HG02623 (cell line): Measurements from ENCODE around the gene MSANTD3.
"Not testable (repeated sequence)": the region's sequence is repeated elsewhere in the genome, so short reads cannot be mapped to it uniquely, and the experiment has no call there.

ENCODE experiments used
- ATAC-seq: cut with Tn5 transposase; IDR thresholded peaks from one replicate; pipeline ENCODE4 v1.9.1; 2021; ENCODE audit warnings: moderate library complexity; ENCODE audit not compliant: unreplicated experiment

Gene MSANTD3

GRCh38 chr9:100426530-100427365 lies at the start of gene MSANTD3:
TSS of gene MSANTD3 (plus strand) at chr9:100427143. CDS start at chr9:100441939, 14,796 bp downstream.
- ATAC-seq, result peak; percentile 80

DNA sequence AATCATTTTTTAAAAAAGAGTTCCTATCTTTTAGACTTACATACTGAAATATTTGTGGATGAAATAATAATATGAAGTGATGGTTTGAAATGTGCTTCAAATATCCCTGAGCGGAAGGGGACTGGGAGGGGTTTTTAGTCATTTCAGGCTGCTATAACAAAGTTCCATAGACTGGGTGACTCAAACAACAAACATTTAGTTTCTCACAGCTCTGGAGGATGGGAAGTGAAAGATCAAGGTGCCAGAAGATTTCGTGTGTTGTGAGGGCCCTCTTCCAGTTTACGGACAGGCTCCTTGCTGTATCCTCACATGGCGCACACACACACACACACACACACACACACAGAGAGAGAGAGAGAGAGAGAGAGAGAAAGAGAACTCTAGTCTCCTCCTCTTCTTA lies 47.1 kb upstream of the MSANTD3 start:
- ATAC-seq, result no peak

DNA sequence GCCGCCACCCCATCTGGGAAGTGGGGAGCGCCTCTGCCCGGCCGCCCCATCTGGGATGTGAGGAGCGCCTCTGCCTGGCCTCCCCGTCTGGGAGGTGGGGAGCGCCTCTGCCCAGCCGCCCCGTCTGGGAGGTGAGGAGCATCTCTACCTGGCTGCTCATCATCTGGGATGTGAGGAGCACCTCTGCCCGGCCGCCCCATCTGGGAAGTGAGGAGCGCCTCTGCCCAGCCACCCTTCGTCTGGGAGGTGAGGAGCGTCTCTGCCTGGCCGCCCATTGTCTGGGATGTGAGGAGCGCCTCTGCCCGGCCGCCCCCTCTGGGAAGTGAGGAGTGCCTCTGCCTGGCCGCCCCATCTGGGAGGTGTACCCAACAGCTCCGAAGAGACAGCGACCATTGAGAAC lies 34.0 kb upstream of the MSANTD3 start:
- not testable (repeated sequence) for ATAC-seq

DNA sequence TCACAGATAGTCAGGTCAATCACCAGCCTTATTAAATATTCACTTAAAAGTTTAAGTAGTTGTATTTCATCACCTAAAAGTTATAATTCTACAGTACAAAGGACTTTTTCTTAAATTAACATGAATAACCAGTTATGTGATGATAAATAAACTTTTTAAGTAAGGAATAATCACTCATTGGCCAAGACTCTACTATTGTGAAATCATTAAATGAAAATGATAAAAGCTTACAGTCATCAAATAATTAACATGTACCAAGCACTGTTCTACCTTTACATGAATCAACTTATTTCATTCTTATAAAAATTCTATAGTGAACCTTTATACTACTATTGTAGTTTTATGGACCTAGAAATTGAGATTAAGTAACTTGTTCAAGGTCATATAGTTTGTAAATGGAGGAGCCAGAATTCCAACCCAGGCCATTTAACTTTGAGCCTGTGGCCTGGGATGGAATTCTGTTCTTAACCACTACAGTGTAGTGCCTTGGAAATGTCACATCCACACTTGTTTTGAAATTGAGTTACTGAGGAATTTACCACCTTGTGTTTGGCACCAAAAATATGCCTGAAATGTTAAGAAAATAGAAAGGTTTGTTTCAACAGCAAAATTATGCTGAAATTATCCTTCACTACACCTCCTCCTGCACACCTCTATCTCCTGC lies 32.8 kb upstream of the MSANTD3 start:
- no peak for ATAC-seq

DNA sequence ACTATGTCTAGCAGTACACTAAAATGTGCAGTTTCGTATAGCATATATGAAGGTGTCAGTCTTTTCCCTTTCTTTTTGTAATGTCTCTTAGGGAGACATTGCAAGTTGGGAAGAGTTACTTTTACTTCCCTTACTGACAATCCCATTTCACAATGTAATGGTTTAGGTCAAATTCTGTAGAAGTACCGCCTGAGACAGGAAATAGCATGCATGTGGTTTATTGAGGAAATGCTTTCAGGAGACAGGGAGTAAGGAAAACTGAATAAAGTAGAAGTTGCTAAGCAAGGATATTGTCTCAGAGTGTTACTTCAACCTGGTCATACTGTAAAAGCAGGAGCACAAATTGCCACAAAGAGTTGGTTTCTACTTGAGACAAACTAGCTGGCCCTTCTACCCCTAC lies 32.1 kb upstream of the MSANTD3 start:
- ATAC-seq, result no peak

DNA sequence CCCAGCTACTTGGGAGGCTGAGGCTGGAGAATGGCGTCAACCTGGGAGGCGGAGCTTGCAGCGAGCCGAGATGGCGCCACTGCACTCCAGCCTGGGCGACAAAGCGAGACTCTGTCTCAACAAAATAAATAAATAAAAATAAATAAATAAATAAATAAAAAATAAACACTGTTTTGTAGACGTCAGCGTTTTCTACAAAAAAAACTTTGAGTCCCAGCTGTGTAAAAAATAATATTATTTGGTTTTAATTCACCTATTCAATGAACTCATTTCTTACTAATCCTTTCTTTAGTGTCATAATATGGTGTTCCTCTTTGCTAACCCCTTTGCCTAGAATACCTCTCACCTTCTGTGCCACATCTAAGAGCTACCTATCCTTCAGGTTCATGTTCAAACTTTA lies 30.2 kb upstream of the MSANTD3 start:
- ATAC-seq, result no peak

GRCh38 chr9:100397529-100398266 lies 29.2 kb upstream of the MSANTD3 start:
- no peak for ATAC-seq

DNA sequence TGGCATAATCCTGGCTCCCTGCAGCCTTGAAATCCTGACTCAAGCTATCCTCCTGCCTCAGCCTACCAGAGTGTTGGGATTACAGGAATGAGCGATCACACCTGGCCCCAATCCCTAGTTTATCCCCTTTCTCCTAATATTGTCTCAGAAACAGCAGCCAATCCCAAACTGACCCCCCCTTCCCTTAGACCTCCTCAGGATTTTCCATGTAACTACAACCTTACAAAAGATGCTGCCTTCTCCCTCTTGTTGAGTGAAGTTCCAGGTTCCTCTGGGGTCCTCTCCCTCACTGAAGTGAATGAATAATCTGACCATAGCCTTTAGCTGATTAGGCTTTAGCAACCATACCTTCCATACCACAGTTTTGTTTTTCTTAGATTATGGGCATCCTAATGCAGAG lies 25.9 kb upstream of the MSANTD3 start:
- ATAC-seq, result no peak

- no peak for ATAC-seq
Measured at GRCh38 chr9:100406962-100407361, 20.0 kb upstream of the MSANTD3 start.

GRCh38 chr9:100408546-100409175 lies 18.3 kb upstream of the MSANTD3 start:
- ATAC-seq, result no peak

DNA sequence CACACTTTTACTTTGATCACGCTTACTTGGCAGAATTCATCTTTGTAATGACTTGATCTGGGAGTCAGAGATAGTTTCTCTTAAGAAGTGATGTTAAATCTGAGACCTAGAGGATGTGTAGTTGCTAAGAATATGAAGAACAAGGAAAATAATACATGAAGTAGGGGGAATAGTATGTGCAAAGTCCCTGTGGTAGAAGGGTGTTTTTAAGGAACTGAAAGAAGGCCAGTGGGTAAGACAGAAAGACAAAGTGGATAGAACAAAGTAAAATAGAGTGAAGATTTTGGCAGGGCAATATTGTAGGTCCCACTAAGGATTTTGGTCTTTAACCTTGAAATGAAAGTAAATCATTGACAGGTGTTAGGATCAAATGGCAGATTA lies 17.8 kb upstream of the MSANTD3 start:
- no peak for ATAC-seq

GRCh38 chr9:100411472-100412283 lies 15.3 kb upstream of the MSANTD3 start:
- peak; percentile 100 for ATAC-seq

DNA sequence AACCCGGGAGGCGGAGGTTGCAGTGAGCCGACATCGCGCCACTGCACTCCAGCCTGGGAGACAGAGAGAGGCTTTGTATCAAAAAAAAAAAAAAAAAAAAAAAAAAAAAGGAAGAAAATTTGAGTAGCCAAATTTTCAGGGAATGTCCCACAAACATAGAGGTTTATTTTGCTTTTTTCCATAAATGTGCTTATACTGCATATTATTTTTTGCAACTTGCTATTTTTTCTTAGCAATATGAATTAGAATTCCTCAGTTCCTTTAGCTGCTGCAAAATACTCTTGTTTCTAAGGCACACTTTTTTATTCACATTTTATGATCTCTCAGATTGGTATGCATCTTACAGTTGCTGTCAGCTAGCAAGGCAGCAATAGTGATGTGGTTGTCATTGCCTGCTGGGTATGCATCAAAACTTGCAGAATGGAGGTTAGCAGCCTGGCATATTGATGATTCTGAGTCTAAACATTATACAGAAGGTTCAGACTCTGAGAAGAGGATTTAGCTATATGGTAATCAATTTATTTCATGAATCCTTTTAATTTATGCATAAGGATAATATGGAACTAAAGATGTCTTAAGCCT lies 13.0 kb upstream of the MSANTD3 start:
- no peak for ATAC-seq

DNA sequence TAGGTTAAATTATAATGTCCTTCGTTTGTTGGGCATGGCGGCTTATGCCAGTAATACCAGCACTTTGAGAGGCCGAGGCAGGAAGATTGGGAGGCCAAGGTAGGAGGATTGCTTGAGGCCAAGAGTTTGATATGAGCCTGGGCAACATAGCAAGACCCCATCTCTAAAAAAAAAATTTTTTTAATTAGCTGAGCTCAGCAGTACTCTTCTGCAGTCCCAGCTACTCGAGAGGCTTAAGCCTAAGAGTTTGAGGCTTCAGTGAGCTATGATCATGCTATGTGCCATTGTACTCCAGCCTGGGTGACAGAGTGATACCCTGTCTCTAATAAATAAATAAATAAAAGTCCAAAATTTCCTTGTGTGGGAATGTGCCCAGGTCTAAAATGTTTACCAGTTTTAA lies 9.1 kb upstream of the MSANTD3 start:
- no peak for ATAC-seq

GRCh38 chr9:100419166-100419565 lies 7.8 kb upstream of the MSANTD3 start:
- ATAC-seq, result no peak

- ATAC-seq, result not testable (repeated sequence)
Measured at GRCh38 chr9:100421116-100421515, 5.8 kb upstream of the MSANTD3 start.

DNA sequence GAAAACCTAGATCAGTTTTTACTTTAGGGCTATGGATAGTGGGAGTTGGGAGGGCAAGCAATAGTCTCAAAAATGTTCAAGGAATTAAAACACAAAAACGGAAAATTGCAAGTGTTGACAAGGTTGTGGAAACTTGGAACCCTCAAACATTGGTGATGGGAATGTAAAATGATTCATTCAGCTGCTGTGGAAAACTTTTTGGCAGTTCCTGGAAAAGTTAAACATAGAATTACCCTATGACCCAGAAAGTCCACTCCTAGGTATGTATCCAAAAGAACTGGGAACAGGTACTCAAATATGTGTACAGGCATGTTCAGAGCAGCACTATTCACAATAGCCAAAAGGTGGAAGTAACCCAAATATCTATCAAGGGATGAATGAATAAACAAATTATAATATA lies 1.2 kb upstream of the MSANTD3 start:
- no peak for ATAC-seq

GRCh38 chr9:100426189-100426529 lies 784 bp upstream of the MSANTD3 start:
- ATAC-seq, result no peak

- peak; percentile 50 for ATAC-seq
Measured at GRCh38 chr9:100427366-100428263, 672 bp downstream of the MSANTD3 start.
